OCI-LY1 (cell line): ENCODE measurements around the gene BICDL2.

Experiments used
- H2AFZ ChIP-seq: fragments of 200-600 bp; sonication (generic), shearing (Covaris generic); 2 replicates; pipeline ENCODE4 v1.6.0; 2014; ENCODE audit warnings: antibody characterized with exemption, mild to moderate bottlenecking, low read length
- H3F3A ChIP-seq: fragments of 200-600 bp; sonication (generic), shearing (Covaris generic); 2 replicates; pipeline ENCODE4 v1.6.0; 2014; ENCODE audit warnings: mild to moderate bottlenecking, antibody characterized with exemption, low read length, moderate library complexity; ENCODE audit not compliant: insufficient read depth
- H3K27ac ChIP-seq: fragments of 200-600 bp; sonication (generic); 2 replicates; pipeline ENCODE4 v1.5.1; 2014; ENCODE audit warnings: low read length, mixed run types, mild to moderate bottlenecking, low read depth; ENCODE audit not compliant: poor library complexity, severe bottlenecking
- H3K27me3 ChIP-seq: fragments of 200-600 bp; sonication (generic); 2 replicates; pipeline ENCODE4 v1.6.0; 2014; ENCODE audit warnings: antibody characterized with exemption, mild to moderate bottlenecking, low read length, moderate library complexity; ENCODE audit not compliant: insufficient read depth
- H3K36me3 ChIP-seq: fragments of 200-600 bp; sonication (generic); 2 replicates; pipeline ENCODE4 v1.6.1; 2014; ENCODE audit warnings: mild to moderate bottlenecking, antibody characterized with exemption, low read length, moderate library complexity, mixed read lengths; ENCODE audit not compliant: insufficient read depth
- H3K4me1 ChIP-seq: fragments of 200-600 bp; sonication (generic); 2 replicates; pipeline ENCODE4 v1.5.1; 2014; ENCODE audit warnings: mild to moderate bottlenecking, low read length, moderate library complexity; ENCODE audit not compliant: insufficient read depth, severe bottlenecking
- H3K4me2 ChIP-seq: fragments of 200-600 bp; sonication (generic), shearing (Covaris generic); 2 replicates; pipeline ENCODE4 v1.6.1; 2014; ENCODE audit warnings: low read length
- H3K4me3 ChIP-seq: fragments of 200-600 bp; sonication (generic); 2 replicates; pipeline ENCODE4 v1.5.1; 2014; ENCODE audit warnings: low read length, low read depth, mild to moderate bottlenecking, mixed read lengths; ENCODE audit not compliant: poor library complexity, severe bottlenecking
- H3K79me2 ChIP-seq: fragments of 200-600 bp; shearing (Covaris generic); 2 replicates; pipeline ENCODE4 v1.6.1; 2016; ENCODE audit warnings: mixed run types, low read length, mixed read lengths; ENCODE audit not compliant: insufficient read depth
- H3K9ac ChIP-seq: fragments of 200-600 bp; sonication (generic), shearing (Covaris generic); 2 replicates; pipeline ENCODE4 v1.6.1; 2014; ENCODE audit warnings: mild to moderate bottlenecking, low read length, mixed read lengths
- H3K9me2 ChIP-seq: fragments of 200-600 bp; sonication (generic), shearing (Covaris generic); 2 replicates; pipeline ENCODE4 v1.6.1; 2014; ENCODE audit warnings: low read depth, mild to moderate bottlenecking, low read length, mixed read lengths
- H3K9me3 ChIP-seq: fragments of 200-600 bp; shearing (Covaris generic); 2 replicates; pipeline ENCODE4 v1.6.1; 2014; ENCODE audit warnings: low read length, mixed read lengths
- H4K20me1 ChIP-seq: fragments of 200-600 bp; sonication (generic), shearing (Covaris generic); 2 replicates; pipeline ENCODE4 v1.6.0; 2016; ENCODE audit warnings: mild to moderate bottlenecking, low read length; ENCODE audit not compliant: insufficient read depth
- CTCF ChIP-seq: fragments of 200-600 bp; sonication (generic), shearing (Covaris generic); IDR thresholded peaks from 2 replicates; pipeline ENCODE4 v1.5.1; 2017; ENCODE audit warnings: mild to moderate bottlenecking, antibody characterized with exemption, low read length, moderate library complexity, mixed read lengths
- EZH2 ChIP-seq: fragments of 200-600 bp; sonication (generic), shearing (Covaris generic); IDR thresholded peaks from 2 replicates; pipeline ENCODE4 v1.8.0; 2017; ENCODE audit warnings: borderline replicate concordance, mixed run types, mild to moderate bottlenecking, antibody characterized with exemption, low read length, moderate library complexity, mixed read lengths

The BICDL2 gene

GRCh38 chr16:3012828-3013420, 23.8 kb downstream of the BICDL2 start, which contains the start of gene CLDN9:
CLDN9 (plus strand) TSS chr16:3012923; CDS start chr16:3013363, 440 bp downstream.
- Histone ChIP-seq H3K36me3 (no peaks in the 10 kb centered on the region), H3K9me2 (no peaks in the 10 kb centered on the region), H4K20me1 (no peaks in the 10 kb centered on the region), H3K27me3 (peaks cover 28% of the 10 kb centered on the region), H3K9ac (no peak within 1 kb of the TSS), H3K4me2 (no peak within 1 kb of the TSS), H3K9me3 (no peaks in the 10 kb centered on the region), H3K79me2 (no peaks in the 10 kb centered on the region), H3K4me1 (peaks cover 2% of the 10 kb centered on the region), H3K27ac (no peak within 1 kb of the TSS), H3F3A (no peaks in the 10 kb centered on the region), H2AFZ (no peak within 1 kb of the TSS), H3K4me3 (no peak within 1 kb of the TSS)
- TF ChIP-seq CTCF (no peak), EZH2 (no peak)

GRCh38 chr16:3012246-3012645, 24.5 kb downstream of the BICDL2 start:
- Histone ChIP-seq H2AFZ (no peak overlapping the region), H3K27me3 (peaks cover 33% of the 10 kb centered on the region), H4K20me1 (no peaks in the 10 kb centered on the region), H3K27ac (no peak overlapping the region), H3F3A (no peaks in the 10 kb centered on the region), H3K79me2 (no peaks in the 10 kb centered on the region), H3K9ac (no peak overlapping the region), H3K36me3 (no peaks in the 10 kb centered on the region), H3K9me2 (no peaks in the 10 kb centered on the region), H3K4me2 (no peak overlapping the region), H3K4me1 (no peaks in the 10 kb centered on the region), H3K9me3 (no peaks in the 10 kb centered on the region), H3K4me3 (no peak overlapping the region)
- no peak for TF ChIP-seq EZH2
- TF ChIP-seq CTCF: no peak

- Histone ChIP-seq H2AFZ (no peak overlapping the region), H3K79me2 (no peaks in the 10 kb centered on the region), H4K20me1 (no peaks in the 10 kb centered on the region), H3F3A (no peaks in the 10 kb centered on the region), H3K9me2 (no peaks in the 10 kb centered on the region), H3K9me3 (no peaks in the 10 kb centered on the region), H3K4me1 (no peaks in the 10 kb centered on the region), H3K36me3 (no peaks in the 10 kb centered on the region), H3K27ac (no peak overlapping the region), H3K4me2 (no peak overlapping the region), H3K4me3 (no peak overlapping the region), H3K9ac (no peak overlapping the region), H3K27me3 (peaks cover 29% of the 10 kb centered on the region)
- TF ChIP-seq CTCF (no peak), EZH2 (no peak)
These were observed 26.2 kb downstream of the BICDL2 start for GRCh38 chr16:3010510-3010909.
